ENCODE data around the gene VAMP8.
"Not testable (repeated sequence)": the region's sequence is repeated elsewhere in the genome, so short reads cannot be mapped to it uniquely, and the experiment has no call there.

- TF ChIP-seq, protein P1, sequence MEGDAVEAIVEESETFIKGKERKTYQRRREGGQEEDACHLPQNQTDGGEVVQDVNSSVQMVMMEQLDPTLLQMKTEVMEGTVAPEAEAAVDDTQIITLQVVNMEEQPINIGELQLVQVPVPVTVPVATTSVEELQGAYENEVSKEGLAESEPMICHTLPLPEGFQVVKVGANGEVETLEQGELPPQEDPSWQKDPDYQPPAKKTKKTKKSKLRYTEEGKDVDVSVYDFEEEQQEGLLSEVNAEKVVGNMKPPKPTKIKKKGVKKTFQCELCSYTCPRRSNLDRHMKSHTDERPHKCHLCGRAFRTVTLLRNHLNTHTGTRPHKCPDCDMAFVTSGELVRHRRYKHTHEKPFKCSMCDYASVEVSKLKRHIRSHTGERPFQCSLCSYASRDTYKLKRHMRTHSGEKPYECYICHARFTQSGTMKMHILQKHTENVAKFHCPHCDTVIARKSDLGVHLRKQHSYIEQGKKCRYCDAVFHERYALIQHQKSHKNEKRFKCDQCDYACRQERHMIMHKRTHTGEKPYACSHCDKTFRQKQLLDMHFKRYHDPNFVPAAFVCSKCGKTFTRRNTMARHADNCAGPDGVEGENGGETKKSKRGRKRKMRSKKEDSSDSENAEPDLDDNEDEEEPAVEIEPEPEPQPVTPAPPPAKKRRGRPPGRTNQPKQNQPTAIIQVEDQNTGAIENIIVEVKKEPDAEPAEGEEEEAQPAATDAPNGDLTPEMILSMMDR (conservative IDR thresholded peaks at IDR 0.05), result not testable (repeated sequence)
- TF ChIP-seq ZFX (IDR thresholded peaks at IDR 0.05), result not testable (repeated sequence)
These were observed 33.1 kb upstream of the VAMP8 start for GRCh38 chr2:85544254-85544691.
